ENCODE results near the gene PCNX2. TPM values are rescaled to one million over a fixed set of nuclear protein-coding genes. Genes with fewer than 3 reads are reported as not detected.
A peak's percentile ranks its signal among the peaks of the same experiment; 100 is the strongest.

Gene PCNX2
- total RNA-seq, 1 experiment from 2014 or later, result 4.8 TPM

GRCh38 chr1:233281711-233282581, 13.6 kb downstream of the PCNX2 start:
- DNase-seq (ENCODE audit: low read depth, low spot score), result no peak
- in situ Hi-C loops (cut with HindIII; ENCODE audit: low pct_unique_long_range_greater_than_20kb, low sequenced_read_pairs), result no loop called here

GRCh38 chr1:233279971-233280370, 15.6 kb downstream of the PCNX2 start:
- in situ Hi-C loops (cut with HindIII; ENCODE audit: low pct_unique_long_range_greater_than_20kb, low sequenced_read_pairs), result no loop called here
- no peak for DNase-seq (ENCODE audit: low read depth, low spot score)

- in situ Hi-C loops (cut with HindIII; ENCODE audit: low pct_unique_long_range_greater_than_20kb, low sequenced_read_pairs), result no loop called here
- no peak for DNase-seq (ENCODE audit: low read depth, low spot score)
These were observed 16.9 kb downstream of the PCNX2 start for GRCh38 chr1:233278631-233279030.

GRCh38 chr1:233277637-233278606, 17.6 kb downstream of the PCNX2 start:
- DNase-seq (ENCODE audit: low read depth, low spot score), result no peak
- in situ Hi-C loops (cut with HindIII; ENCODE audit: low pct_unique_long_range_greater_than_20kb, low sequenced_read_pairs), result no loop called here

- no peak for DNase-seq (ENCODE audit: low read depth, low spot score)
- in situ Hi-C loops (cut with HindIII; ENCODE audit: low pct_unique_long_range_greater_than_20kb, low sequenced_read_pairs), result no loop called here
These were observed 25.9 kb downstream of the PCNX2 start for GRCh38 chr1:233269656-233270055.

GRCh38 chr1:233268389-233269022, 27.0 kb downstream of the PCNX2 start:
- DNase-seq (ENCODE audit: low read depth, low spot score), result no peak
- in situ Hi-C loops (cut with HindIII; ENCODE audit: low pct_unique_long_range_greater_than_20kb, low sequenced_read_pairs), result no loop called here

GRCh38 chr1:233261695-233262094, 33.8 kb downstream of the PCNX2 start:
- in situ Hi-C loops (cut with HindIII; ENCODE audit: low pct_unique_long_range_greater_than_20kb, low sequenced_read_pairs), result no loop called here

GRCh38 chr1:233261206-233261605, 34.3 kb downstream of the PCNX2 start:
- peak; percentile 26 for DNase-seq (ENCODE audit: low read depth, low spot score)

More at GRCh38 chr1:233261695-233262094, 33.8 kb downstream of the PCNX2 start:
- no peak for DNase-seq (ENCODE audit: low read depth, low spot score)

GRCh38 chr1:233257786-233258185, 37.7 kb downstream of the PCNX2 start:
- DNase-seq (ENCODE audit: low read depth, low spot score), result no peak
- in situ Hi-C loops (cut with HindIII; ENCODE audit: low pct_unique_long_range_greater_than_20kb, low sequenced_read_pairs), result no loop called here

More at GRCh38 chr1:233261206-233261605, 34.3 kb downstream of the PCNX2 start:
- in situ Hi-C loops (cut with HindIII; ENCODE audit: low pct_unique_long_range_greater_than_20kb, low sequenced_read_pairs), result no loop called here

GRCh38 chr1:233256789-233257188, 38.7 kb downstream of the PCNX2 start:
- no peak for DNase-seq (ENCODE audit: low read depth, low spot score)
- in situ Hi-C loops (cut with HindIII; ENCODE audit: low pct_unique_long_range_greater_than_20kb, low sequenced_read_pairs), result no loop called here

GRCh38 chr1:233256191-233256590, 39.3 kb downstream of the PCNX2 start:
- DNase-seq (ENCODE audit: low read depth, low spot score), result no peak
- in situ Hi-C loops (cut with HindIII; ENCODE audit: low pct_unique_long_range_greater_than_20kb, low sequenced_read_pairs), result no loop called here

- DNase-seq (ENCODE audit: low read depth, low spot score), result no peak
- in situ Hi-C loops (cut with HindIII; ENCODE audit: low pct_unique_long_range_greater_than_20kb, low sequenced_read_pairs), result no loop called here
These were observed 40.4 kb downstream of the PCNX2 start for GRCh38 chr1:233255145-233255544.

- in situ Hi-C loops (cut with HindIII; ENCODE audit: low pct_unique_long_range_greater_than_20kb, low sequenced_read_pairs), result no loop called here
- DNase-seq (ENCODE audit: low read depth, low spot score), result peak; percentile 86
These were observed 41.6 kb downstream of the PCNX2 start for GRCh38 chr1:233253832-233254331.

GRCh38 chr1:233253231-233253831, 42.2 kb downstream of the PCNX2 start:
- in situ Hi-C loops (cut with HindIII; ENCODE audit: low pct_unique_long_range_greater_than_20kb, low sequenced_read_pairs), result no loop called here
- no peak for DNase-seq (ENCODE audit: low read depth, low spot score)

- in situ Hi-C loops (cut with HindIII; ENCODE audit: low pct_unique_long_range_greater_than_20kb, low sequenced_read_pairs), result no loop called here
- DNase-seq (ENCODE audit: low read depth, low spot score), result no peak
These were observed 43.1 kb downstream of the PCNX2 start for GRCh38 chr1:233252441-233252840.

GRCh38 chr1:233251201-233251720, 44.3 kb downstream of the PCNX2 start:
- DNase-seq (ENCODE audit: low read depth, low spot score), result no peak
- in situ Hi-C loops (cut with HindIII; ENCODE audit: low pct_unique_long_range_greater_than_20kb, low sequenced_read_pairs), result no loop called here

GRCh38 chr1:233248014-233248413, 47.5 kb downstream of the PCNX2 start:
- in situ Hi-C loops (cut with HindIII; ENCODE audit: low pct_unique_long_range_greater_than_20kb, low sequenced_read_pairs), result no loop called here
- no peak for DNase-seq (ENCODE audit: low read depth, low spot score)
